K562 (cell line): ENCODE results near the gene SH3BGRL3. TPM values are rescaled to one million over a fixed set of nuclear protein-coding genes. Genes with fewer than 3 reads are reported as not detected.

ENCODE experiments used
- CC2D1A ChIP-seq: fragments of 450-650 bp; IDR thresholded peaks from 2 replicates; pipeline ENCODE4 v1.6.1; 2017; ENCODE audit warnings: mild to moderate bottlenecking
- ELF1 ChIP-seq: fragments of 200-800 bp; sonication (Bioruptor generic); IDR thresholded peaks from 2 replicates; pipeline ENCODE4 v1.6.1; 2016; ENCODE audit warnings: missing genetic modification characterization, missing compliant biosample characterization
- FOXP1 ChIP-seq: sonication (generic); formaldehyde crosslinking; IDR thresholded peaks from 2 replicates; pipeline ENCODE4 v1.8.0; 2022; ENCODE audit warnings: mild to moderate bottlenecking, missing genetic modification reagents
- MCM2 ChIP-seq: fragments of 450-650 bp; IDR thresholded peaks from 2 replicates; pipeline ENCODE4 v1.6.1; 2017; ENCODE audit warnings: low read depth, mild to moderate bottlenecking
- MCM3 ChIP-seq: fragments of 450-650 bp; IDR thresholded peaks from 2 replicates; pipeline ENCODE4 v1.6.1; 2016
- NFIC ChIP-seq: fragments of 450-650 bp; IDR thresholded peaks from 2 replicates; pipeline ENCODE4 v1.6.1; 2017; ENCODE audit warnings: mild to moderate bottlenecking, inconsistent platforms
- RAD21 ChIP-seq, 2 experiments: fragments of 250-450 bp in 1 of 2; fragments of 450-650 bp in 1 of 2; sonication (Bioruptor Pico) in 1 of 2; formaldehyde crosslinking in 1 of 2; IDR thresholded peaks in 1 of 2; conservative IDR thresholded peaks in 1 of 2; 2 replicates each; pipeline versions ENCODE4 v1.4.0 to v1.8.0; 2020 to 2022; ENCODE audit warnings: mild to moderate bottlenecking in 2 of 2, moderate library complexity in 1 of 2
- ZFP36 ChIP-seq: fragments of 150-350 bp; IDR thresholded peaks from 2 replicates; pipeline ENCODE4 v1.6.1; 2018; ENCODE audit warnings: low read length, low read depth; ENCODE audit not compliant: partially characterized antibody
- ZKSCAN3 ChIP-seq: fragments of 250-450 bp; sonication (Bioruptor Pico); IDR thresholded peaks from 2 replicates; pipeline ENCODE4 v1.4.0; 2020
- ZNF174 ChIP-seq: fragments of 250-450 bp; sonication (Bioruptor Pico); IDR thresholded peaks from 2 replicates; pipeline ENCODE4 v1.4.0; 2020; ENCODE audit warnings: mild to moderate bottlenecking
- ZNF583 ChIP-seq: fragments of 250-450 bp; sonication (Bioruptor Pico); IDR thresholded peaks from 2 replicates; pipeline ENCODE4 v1.4.0; 2020
- polyA plus RNA-seq, 8 experiments: library from polyadenylated mRNA; depleted of rRNA in 4 of 8; stranded (reverse) in 5 of 8; unstranded in 3 of 8; fragments of >200 nt; fragmentation: Nextera tagmentation in 2 of 8; fragmentation: Illumina TruSeq in 1 of 8; extraction: Ambion mirVana in 2 of 8; extraction: Trizol in 1 of 8; gene quantifications; 2 replicates each; pipeline versions ENCODE4 v1.2.1 to v1.2.3, GENCODE V29; 2011 to 2014; ENCODE audit warnings: inconsistent platforms in 1 of 8, missing spikeins in 1 of 8
- total RNA-seq, 7 experiments: library from RNA; depleted of rRNA in 6 of 7; stranded (reverse); fragments of >200 nt in 6 of 7; fragmentation: Illumina TruSeq in 2 of 7; extraction: Trizol in 2 of 7; gene quantifications; 2 replicates each; pipeline versions ENCODE4 v1.2.1 to v1.2.3, GENCODE V29; 2011 to 2021; ENCODE audit warnings: low replicate concordance in 1 of 7
- TF ChIP-seq, protein P1 (sequence below): fragments of 450-650 bp; IDR thresholded peaks from 2 replicates; pipeline ENCODE4 v1.6.1; 2017; ENCODE audit warnings: antibody characterized with exemption, mild to moderate bottlenecking
- TF ChIP-seq, protein P2 (sequence below): fragments of 450-650 bp; IDR thresholded peaks from 2 replicates; pipeline ENCODE4 v1.6.1; 2016
- TF ChIP-seq, protein P3 (sequence below): sonication (generic); formaldehyde crosslinking; IDR thresholded peaks from 2 replicates; pipeline ENCODE4 v1.9.0; 2022; ENCODE audit warnings: mild to moderate bottlenecking, missing genetic modification reagents

Gene SH3BGRL3
- total and polyA plus RNA-seq, 9 of the 15 experiments (the other 6 are each of a cell fraction or from before 2014, with no cell fraction given), result 30.3 to 140 (median 54.2) TPM

DNA sequence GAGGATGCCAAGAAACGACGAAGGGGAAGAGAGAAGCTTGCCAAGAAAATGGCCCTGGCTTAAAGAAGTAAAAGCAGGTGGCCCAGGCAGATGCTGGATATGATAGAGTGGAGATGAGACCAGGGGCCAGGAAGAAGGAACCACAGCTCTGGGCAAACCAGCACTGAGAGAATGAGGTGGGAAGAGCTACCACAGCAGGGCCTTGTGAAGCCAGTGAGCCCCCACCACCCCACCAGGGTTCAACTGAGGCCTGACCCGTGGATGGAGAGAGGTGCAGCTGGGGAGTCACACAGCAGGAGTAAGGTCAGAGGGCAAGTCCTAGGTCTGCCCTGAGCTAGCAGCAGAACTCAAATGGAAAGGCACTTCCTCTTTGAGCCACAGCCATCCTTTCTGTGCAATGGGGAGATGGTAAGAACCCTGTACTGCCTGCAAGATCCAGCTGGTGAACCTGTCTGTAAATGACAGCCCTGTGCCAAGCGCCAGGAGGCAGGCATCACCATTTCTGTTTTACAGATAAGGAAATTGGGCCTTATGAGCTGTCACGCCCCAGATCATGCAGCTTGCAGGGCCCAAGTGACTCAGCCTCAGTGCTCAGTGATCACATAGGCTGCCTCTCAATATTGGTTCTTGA, 8.5 kb downstream of the SH3BGRL3 start (continued):
- TF ChIP-seq, protein P1, sequence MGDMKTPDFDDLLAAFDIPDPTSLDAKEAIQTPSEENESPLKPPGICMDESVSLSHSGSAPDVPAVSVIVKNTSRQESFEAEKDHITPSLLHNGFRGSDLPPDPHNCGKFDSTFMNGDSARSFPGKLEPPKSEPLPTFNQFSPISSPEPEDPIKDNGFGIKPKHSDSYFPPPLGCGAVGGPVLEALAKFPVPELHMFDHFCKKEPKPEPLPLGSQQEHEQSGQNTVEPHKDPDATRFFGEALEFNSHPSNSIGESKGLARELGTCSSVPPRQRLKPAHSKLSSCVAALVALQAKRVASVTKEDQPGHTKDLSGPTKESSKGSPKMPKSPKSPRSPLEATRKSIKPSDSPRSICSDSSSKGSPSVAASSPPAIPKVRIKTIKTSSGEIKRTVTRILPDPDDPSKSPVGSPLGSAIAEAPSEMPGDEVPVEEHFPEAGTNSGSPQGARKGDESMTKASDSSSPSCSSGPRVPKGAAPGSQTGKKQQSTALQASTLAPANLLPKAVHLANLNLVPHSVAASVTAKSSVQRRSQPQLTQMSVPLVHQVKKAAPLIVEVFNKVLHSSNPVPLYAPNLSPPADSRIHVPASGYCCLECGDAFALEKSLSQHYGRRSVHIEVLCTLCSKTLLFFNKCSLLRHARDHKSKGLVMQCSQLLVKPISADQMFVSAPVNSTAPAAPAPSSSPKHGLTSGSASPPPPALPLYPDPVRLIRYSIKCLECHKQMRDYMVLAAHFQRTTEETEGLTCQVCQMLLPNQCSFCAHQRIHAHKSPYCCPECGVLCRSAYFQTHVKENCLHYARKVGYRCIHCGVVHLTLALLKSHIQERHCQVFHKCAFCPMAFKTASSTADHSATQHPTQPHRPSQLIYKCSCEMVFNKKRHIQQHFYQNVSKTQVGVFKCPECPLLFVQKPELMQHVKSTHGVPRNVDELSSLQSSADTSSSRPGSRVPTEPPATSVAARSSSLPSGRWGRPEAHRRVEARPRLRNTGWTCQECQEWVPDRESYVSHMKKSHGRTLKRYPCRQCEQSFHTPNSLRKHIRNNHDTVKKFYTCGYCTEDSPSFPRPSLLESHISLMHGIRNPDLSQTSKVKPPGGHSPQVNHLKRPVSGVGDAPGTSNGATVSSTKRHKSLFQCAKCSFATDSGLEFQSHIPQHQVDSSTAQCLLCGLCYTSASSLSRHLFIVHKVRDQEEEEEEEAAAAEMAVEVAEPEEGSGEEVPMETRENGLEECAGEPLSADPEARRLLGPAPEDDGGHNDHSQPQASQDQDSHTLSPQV, result peak; percentile 87
- TF ChIP-seq ELF1 (tag) (peak; percentile 38; the same call in 1 of the 2 replicates), ZNF174 (CRISPR knock-in tag) (no peak), NFIC (0 out of 2 replicates have a peak, but pooled peaks have one; percentile 4), ZKSCAN3 (CRISPR knock-in tag) (no peak), MCM2 (no peak), ZFP36 (no peak), CC2D1A (no peak), RAD21 (CRISPR knock-in tag; conservative IDR thresholded peaks at IDR 0.05 in 1 of 2, IDR thresholded peaks at IDR 0.05 in 1 of 2) (no peak), FOXP1 (CRISPR knock-in tag) (no peak), ZNF583 (CRISPR knock-in tag) (peak; percentile 72), MCM3 (no peak)
- TF ChIP-seq, protein P2, sequence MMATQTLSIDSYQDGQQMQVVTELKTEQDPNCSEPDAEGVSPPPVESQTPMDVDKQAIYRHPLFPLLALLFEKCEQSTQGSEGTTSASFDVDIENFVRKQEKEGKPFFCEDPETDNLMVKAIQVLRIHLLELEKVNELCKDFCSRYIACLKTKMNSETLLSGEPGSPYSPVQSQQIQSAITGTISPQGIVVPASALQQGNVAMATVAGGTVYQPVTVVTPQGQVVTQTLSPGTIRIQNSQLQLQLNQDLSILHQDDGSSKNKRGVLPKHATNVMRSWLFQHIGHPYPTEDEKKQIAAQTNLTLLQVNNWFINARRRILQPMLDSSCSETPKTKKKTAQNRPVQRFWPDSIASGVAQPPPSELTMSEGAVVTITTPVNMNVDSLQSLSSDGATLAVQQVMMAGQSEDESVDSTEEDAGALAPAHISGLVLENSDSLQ, result peak; percentile 74; the same call in 1 of the 2 replicates
- TF ChIP-seq, protein P3, sequence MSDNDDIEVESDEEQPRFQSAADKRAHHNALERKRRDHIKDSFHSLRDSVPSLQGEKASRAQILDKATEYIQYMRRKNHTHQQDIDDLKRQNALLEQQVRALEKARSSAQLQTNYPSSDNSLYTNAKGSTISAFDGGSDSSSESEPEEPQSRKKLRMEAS (CRISPR knock-in tag), result peak; percentile 8; the same call in 1 of the 2 replicates
